Panc1 (cell line): ENCODE results near the gene NARS2. TPM values are rescaled to one million over a fixed set of nuclear protein-coding genes. Genes with fewer than 3 reads are reported as not detected.

Experiments
- ATAC-seq: fragments of 200-7000 bp; cut with Tn5 transposase; 2 replicates; pipeline ENCODE4 v1.9.1; 2020; ENCODE audit warnings: mild to moderate bottlenecking, moderate library complexity
- BruUV-seq: library from RNA; stranded (reverse); fragments of 400-500 nt; replicated peaks from 2 replicates; lab custom pipeline; 2021; lab: Mats Ljungman, UMichigan
- CTCF ChIA-PET: fragments of 300-600 bp; sonication (Branson Sonifier 250); formaldehyde crosslinking; loops from one replicate; lab custom pipeline; 2022; ENCODE audit warnings: antibody characterized with exemption; lab: Charles Lee
- POLR2A ChIA-PET: fragments of 300-600 bp; sonication (Branson Sonifier 250); formaldehyde crosslinking; loops from one replicate; lab custom pipeline; 2022; ENCODE audit warnings: antibody characterized with exemption; lab: Charles Lee
- DNase-seq: peaks from one replicate; pipeline ENCODE4 v3.0.0-alpha.2; 2010; ENCODE audit warnings: low read depth, low spot score
- H3K27ac ChIP-seq: 2 replicates; pipeline ENCODE4 v1.5.1; 2011; ENCODE audit warnings: mild to moderate bottlenecking, low read length, inconsistent platforms
- H3K27me3 ChIP-seq: fragments of 200-500 bp; sonication (Bioruptor generic); 2 replicates; pipeline ENCODE4 v1.6.0; 2014; ENCODE audit warnings: low read length, inconsistent platforms; ENCODE audit not compliant: control insufficient read depth, insufficient read depth
- H3K36me3 ChIP-seq: fragments of 200-500 bp; sonication (Bioruptor generic); 2 replicates; pipeline ENCODE4 v1.5.1; 2014; ENCODE audit warnings: inconsistent platforms, mild to moderate bottlenecking, low read length, moderate library complexity; ENCODE audit not compliant: control insufficient read depth, insufficient read depth
- H3K4me1 ChIP-seq: 2 replicates; pipeline ENCODE4 v1.5.1; 2011; ENCODE audit warnings: inconsistent platforms, mild to moderate bottlenecking, low read length, moderate library complexity; ENCODE audit not compliant: control insufficient read depth, insufficient read depth
- H3K4me3 ChIP-seq, 2 experiments: 2 replicates each; pipeline ENCODE4 v1.5.1; 2011 to 2012; ENCODE audit warnings: low read depth in 2 of 2, low read length in 2 of 2, mild to moderate bottlenecking in 2 of 2, inconsistent platforms in 1 of 2, moderate library complexity in 1 of 2
- H3K9me3 ChIP-seq: fragments of 200-500 bp; sonication (Bioruptor generic); 2 replicates; pipeline ENCODE4 v1.5.1; 2014; ENCODE audit warnings: low read depth, mild to moderate bottlenecking, inconsistent platforms, low read length, moderate library complexity; ENCODE audit not compliant: control insufficient read depth, insufficient read depth
- POLR2AphosphoS5 ChIP-seq: IDR thresholded peaks from 2 replicates; pipeline ENCODE4 v1.6.1; 2012; ENCODE audit warnings: mild to moderate bottlenecking, low read depth, low read length, moderate library complexity
- SIN3A ChIP-seq: IDR thresholded peaks from 2 replicates; pipeline ENCODE4 v1.6.1; 2012; ENCODE audit warnings: low read depth, mild to moderate bottlenecking, low read length, moderate library complexity, borderline replicate concordance; ENCODE audit not compliant: insufficient read depth
- TCF7L2 ChIP-seq: IDR thresholded peaks from 2 replicates; pipeline ENCODE4 v1.6.1; 2011; ENCODE audit warnings: mild to moderate bottlenecking, low read depth, low read length, inconsistent platforms
- in situ Hi-C: cut with HindIII; loops from 2 replicates; pipeline ENCODE4 v1.10.0; 2016; ENCODE audit warnings: low sequenced_read_pairs, low pct_unique_long_range_greater_than_20kb
- intact Hi-C: fragments of 100-400 bp; cut with micrococcal nuclease; formaldehyde crosslinking; loops from one replicate; pipeline ENCODE4 v1.10.0; 2022; ENCODE audit not compliant: unreplicated experiment
- total RNA-seq: library from RNA; stranded (reverse); gene quantifications from one replicate; pipeline ENCODE4 v1.2.1, GENCODE V29; 2021; ENCODE audit not compliant: unreplicated experiment
- TF ChIP-seq, protein P1 (sequence below), 2 experiments: IDR thresholded peaks; 2 replicates each; pipeline ENCODE4 v1.6.1; 2011 to 2012; ENCODE audit warnings: low read depth in 2 of 2, control low read depth in 1 of 2, low read length in 1 of 2, mild to moderate bottlenecking in 1 of 2, moderate library complexity in 1 of 2; ENCODE audit not compliant: insufficient read depth in 1 of 2
- TF ChIP-seq, protein P2 (sequence below): fragments of 450-650 bp; IDR thresholded peaks from 2 replicates; pipeline ENCODE4 v1.5.1; 2017; ENCODE audit warnings: mild to moderate bottlenecking

The NARS2 gene
- total RNA-seq, 1 experiment from 2014 or later = 29.8 TPM

DNA sequence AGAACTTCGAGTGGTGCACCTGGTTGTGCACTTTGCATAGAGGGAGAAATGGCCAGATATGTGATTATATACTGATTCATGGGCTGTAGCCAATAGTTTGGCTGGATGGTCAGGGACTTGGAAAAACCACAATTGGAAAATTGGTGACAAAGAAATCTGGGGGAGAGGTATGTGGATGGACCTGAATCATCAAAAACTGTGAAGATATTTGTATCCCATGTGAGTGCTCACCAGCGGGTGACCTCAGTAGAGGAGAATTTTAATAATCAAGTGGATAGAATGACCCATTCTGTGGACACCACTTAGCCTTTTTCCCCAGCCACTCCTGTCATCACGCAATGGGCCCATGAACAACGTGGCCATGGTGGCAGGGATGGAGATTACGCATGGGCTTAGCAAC is 48.0 kb upstream of the NARS2 start:
- intact Hi-C loops = no loop called here
- ChIA-PET CTCF (no interaction called here), POLR2A (no interaction called here)
- in situ Hi-C loops = no loop called here
- Histone ChIP-seq H3K36me3 (no peaks in the 10 kb centered on the region), H3K27ac (no peak overlapping the region), H3K4me3 (no peak overlapping the region), H3K4me1 (no peaks in the 10 kb centered on the region), H3K9me3 (no peaks in the 10 kb centered on the region), H3K27me3 (no peaks in the 10 kb centered on the region)
- TF ChIP-seq POLR2AphosphoS5 (no peak), TCF7L2 (no peak), SIN3A (no peak)
- TF ChIP-seq, protein P1, sequence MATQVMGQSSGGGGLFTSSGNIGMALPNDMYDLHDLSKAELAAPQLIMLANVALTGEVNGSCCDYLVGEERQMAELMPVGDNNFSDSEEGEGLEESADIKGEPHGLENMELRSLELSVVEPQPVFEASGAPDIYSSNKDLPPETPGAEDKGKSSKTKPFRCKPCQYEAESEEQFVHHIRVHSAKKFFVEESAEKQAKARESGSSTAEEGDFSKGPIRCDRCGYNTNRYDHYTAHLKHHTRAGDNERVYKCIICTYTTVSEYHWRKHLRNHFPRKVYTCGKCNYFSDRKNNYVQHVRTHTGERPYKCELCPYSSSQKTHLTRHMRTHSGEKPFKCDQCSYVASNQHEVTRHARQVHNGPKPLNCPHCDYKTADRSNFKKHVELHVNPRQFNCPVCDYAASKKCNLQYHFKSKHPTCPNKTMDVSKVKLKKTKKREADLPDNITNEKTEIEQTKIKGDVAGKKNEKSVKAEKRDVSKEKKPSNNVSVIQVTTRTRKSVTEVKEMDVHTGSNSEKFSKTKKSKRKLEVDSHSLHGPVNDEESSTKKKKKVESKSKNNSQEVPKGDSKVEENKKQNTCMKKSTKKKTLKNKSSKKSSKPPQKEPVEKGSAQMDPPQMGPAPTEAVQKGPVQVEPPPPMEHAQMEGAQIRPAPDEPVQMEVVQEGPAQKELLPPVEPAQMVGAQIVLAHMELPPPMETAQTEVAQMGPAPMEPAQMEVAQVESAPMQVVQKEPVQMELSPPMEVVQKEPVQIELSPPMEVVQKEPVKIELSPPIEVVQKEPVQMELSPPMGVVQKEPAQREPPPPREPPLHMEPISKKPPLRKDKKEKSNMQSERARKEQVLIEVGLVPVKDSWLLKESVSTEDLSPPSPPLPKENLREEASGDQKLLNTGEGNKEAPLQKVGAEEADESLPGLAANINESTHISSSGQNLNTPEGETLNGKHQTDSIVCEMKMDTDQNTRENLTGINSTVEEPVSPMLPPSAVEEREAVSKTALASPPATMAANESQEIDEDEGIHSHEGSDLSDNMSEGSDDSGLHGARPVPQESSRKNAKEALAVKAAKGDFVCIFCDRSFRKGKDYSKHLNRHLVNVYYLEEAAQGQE (IDR thresholded peaks at IDR 0.05; ENCODE audit: insufficient read depth in 1 of 2, low read depth in 2 of 2, low read length in 1 of 2) = no peak
- TF ChIP-seq, protein P2, sequence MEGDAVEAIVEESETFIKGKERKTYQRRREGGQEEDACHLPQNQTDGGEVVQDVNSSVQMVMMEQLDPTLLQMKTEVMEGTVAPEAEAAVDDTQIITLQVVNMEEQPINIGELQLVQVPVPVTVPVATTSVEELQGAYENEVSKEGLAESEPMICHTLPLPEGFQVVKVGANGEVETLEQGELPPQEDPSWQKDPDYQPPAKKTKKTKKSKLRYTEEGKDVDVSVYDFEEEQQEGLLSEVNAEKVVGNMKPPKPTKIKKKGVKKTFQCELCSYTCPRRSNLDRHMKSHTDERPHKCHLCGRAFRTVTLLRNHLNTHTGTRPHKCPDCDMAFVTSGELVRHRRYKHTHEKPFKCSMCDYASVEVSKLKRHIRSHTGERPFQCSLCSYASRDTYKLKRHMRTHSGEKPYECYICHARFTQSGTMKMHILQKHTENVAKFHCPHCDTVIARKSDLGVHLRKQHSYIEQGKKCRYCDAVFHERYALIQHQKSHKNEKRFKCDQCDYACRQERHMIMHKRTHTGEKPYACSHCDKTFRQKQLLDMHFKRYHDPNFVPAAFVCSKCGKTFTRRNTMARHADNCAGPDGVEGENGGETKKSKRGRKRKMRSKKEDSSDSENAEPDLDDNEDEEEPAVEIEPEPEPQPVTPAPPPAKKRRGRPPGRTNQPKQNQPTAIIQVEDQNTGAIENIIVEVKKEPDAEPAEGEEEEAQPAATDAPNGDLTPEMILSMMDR = no peak
- ATAC-seq = no peak
- DNase-seq = no peak
- BruUV-seq = no TSS peak

DNA sequence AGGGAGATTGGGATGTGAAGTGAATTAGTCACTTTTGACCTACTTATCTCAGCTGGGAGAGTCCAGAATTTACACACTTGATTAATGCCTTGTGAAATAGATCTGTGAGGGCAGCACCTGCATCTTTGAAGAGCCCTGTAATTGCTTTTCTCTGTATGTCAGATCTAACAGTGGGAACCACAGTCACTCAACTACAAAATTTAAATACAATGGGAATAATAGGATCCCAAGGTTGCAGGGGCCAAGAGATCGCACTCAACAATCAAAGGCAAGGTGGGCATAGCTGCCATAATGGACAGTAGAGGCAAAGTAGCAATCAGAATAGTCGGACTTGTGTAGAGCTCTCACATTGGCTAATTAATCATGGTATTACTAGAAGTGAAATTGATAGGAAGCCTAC is 45.5 kb upstream of the NARS2 start:
- ATAC-seq (no peak), DNase-seq (no peak)
- BruUV-seq = no TSS peak
- in situ Hi-C loops (no loop called here), intact Hi-C loops (no loop called here)
- CTCF ChIA-PET = no interaction called here
- no peaks in the 10 kb centered on the region for H3K4me1 ChIP-seq
- H3K27ac ChIP-seq = no peak overlapping the region
- TF ChIP-seq TCF7L2 = no peak
- TF ChIP-seq, protein P1 (IDR thresholded peaks at IDR 0.05; ENCODE audit: insufficient read depth in 1 of 2, low read depth in 2 of 2, low read length in 1 of 2) = no peak
- TF ChIP-seq POLR2AphosphoS5 = no peak
- TF ChIP-seq, protein P2 = no peak
- TF ChIP-seq SIN3A = no peak
- POLR2A ChIA-PET = no interaction called here
- H3K4me3 ChIP-seq = no peak overlapping the region
- no peaks in the 10 kb centered on the region for H3K27me3 ChIP-seq
- H3K9me3 ChIP-seq = no peaks in the 10 kb centered on the region
- H3K36me3 ChIP-seq = no peaks in the 10 kb centered on the region
